WTC11 (cell line): ENCODE measurements around the gene DHDH. TPM values are rescaled to one million over a fixed set of nuclear protein-coding genes. Genes with fewer than 3 reads are reported as not detected.
A peak's percentile ranks its signal among the peaks of the same experiment; 100 is the strongest.

Source experiments
- ATAC-seq: fragments of 200-7000 bp; cut with Tn5 transposase; 2 replicates; pipeline ENCODE4 v1.10.0; 2021; ENCODE audit warnings: mild to moderate bottlenecking, moderate library complexity
- CTCF ChIA-PET: fragments of 300-600 bp; sonication (Branson Sonifier 250); formaldehyde crosslinking; loops from one replicate; lab custom pipeline; 2021; ENCODE audit warnings: antibody characterized with exemption; lab: Charles Lee
- POLR2A ChIA-PET: fragments of 350-600 bp; sonication (Branson Sonifier 250); formaldehyde crosslinking; loops from one replicate; lab custom pipeline; 2021; ENCODE audit warnings: antibody characterized with exemption; lab: Charles Lee
- DNase-seq: peaks from one replicate; pipeline ENCODE4 v3.0.0; 2021; ENCODE audit warnings: low spot score
- H3K27ac Mint-ChIP-seq: 2 replicates; pipeline ENCODE4 v1.8.0; 2021; ENCODE audit warnings: mixed read lengths
- H3K27me3 Mint-ChIP-seq: 2 replicates; pipeline ENCODE4 v1.8.0; 2021; ENCODE audit warnings: low read depth, mild to moderate bottlenecking, moderate library complexity, mixed read lengths
- H3K36me3 Mint-ChIP-seq: 2 replicates; pipeline ENCODE4 v1.8.0; 2021; ENCODE audit warnings: mixed read lengths
- H3K4me1 Mint-ChIP-seq: 2 replicates; pipeline ENCODE4 v1.8.0; 2022; ENCODE audit warnings: mixed read lengths
- H3K4me3 Mint-ChIP-seq: 2 replicates; pipeline ENCODE4 v1.8.0; 2021; ENCODE audit warnings: mild to moderate bottlenecking, moderate library complexity, mixed read lengths
- H3K9me3 Mint-ChIP-seq: 2 replicates; pipeline ENCODE4 v1.8.0; 2021; ENCODE audit warnings: mixed read lengths
- ATF2 ChIP-seq: sonication (generic); formaldehyde crosslinking; IDR thresholded peaks from 2 replicates; pipeline ENCODE4 v1.8.1; 2022; ENCODE audit warnings: low read depth, missing genetic modification reagents, borderline replicate concordance
- E2F1 ChIP-seq: sonication (generic); formaldehyde crosslinking; IDR thresholded peaks from 2 replicates; pipeline ENCODE4 v1.8.0; 2022; ENCODE audit warnings: mild to moderate bottlenecking, missing genetic modification reagents
- ERG ChIP-seq: fragments of 250-450 bp; sonication (Bioruptor Pico); IDR thresholded peaks from 2 replicates; pipeline ENCODE4 v1.8.0; 2021; ENCODE audit warnings: mild to moderate bottlenecking
- FOXK1 ChIP-seq: sonication (generic); formaldehyde crosslinking; IDR thresholded peaks from 2 replicates; pipeline ENCODE4 v1.8.0; 2022; ENCODE audit warnings: mild to moderate bottlenecking, moderate library complexity, missing genetic modification reagents
- FOXP1 ChIP-seq: sonication (generic); formaldehyde crosslinking; IDR thresholded peaks from 2 replicates; pipeline ENCODE4 v1.8.0; 2022; ENCODE audit warnings: missing genetic modification reagents, mild to moderate bottlenecking, moderate library complexity, borderline replicate concordance
- FOXP4 ChIP-seq: sonication (generic); formaldehyde crosslinking; IDR thresholded peaks from 2 replicates; pipeline ENCODE4 v1.8.0; 2022; ENCODE audit warnings: mild to moderate bottlenecking, missing genetic modification reagents
- KAT7 ChIP-seq: sonication (generic); formaldehyde crosslinking; IDR thresholded peaks from 2 replicates; pipeline ENCODE4 v1.8.1; 2023; ENCODE audit warnings: missing genetic modification reagents, mild to moderate bottlenecking, borderline replicate concordance
- SMAD3 ChIP-seq: sonication (generic); formaldehyde crosslinking; IDR thresholded peaks from 2 replicates; pipeline ENCODE4 v1.8.0; 2022; ENCODE audit warnings: missing genetic modification reagents, mild to moderate bottlenecking, borderline replicate concordance
- SMAD4 ChIP-seq: sonication (generic); formaldehyde crosslinking; IDR thresholded peaks from 2 replicates; pipeline ENCODE4 v1.8.0; 2022; ENCODE audit warnings: mild to moderate bottlenecking, missing genetic modification reagents
- SOX15 ChIP-seq: fragments of 250-450 bp; sonication (Bioruptor Pico); IDR thresholded peaks from 2 replicates; pipeline ENCODE4 v1.9.0; 2021; ENCODE audit warnings: mild to moderate bottlenecking
- TP53 ChIP-seq: sonication (generic); formaldehyde crosslinking; IDR thresholded peaks from 2 replicates; pipeline ENCODE4 v1.8.1; 2023; ENCODE audit warnings: mild to moderate bottlenecking, missing genetic modification reagents
- ZNF121 ChIP-seq: sonication (generic); formaldehyde crosslinking; IDR thresholded peaks from 2 replicates; pipeline ENCODE4 v1.8.0; 2023; ENCODE audit warnings: missing genetic modification reagents
- ZNF138 ChIP-seq: sonication (generic); formaldehyde crosslinking; conservative IDR thresholded peaks from 2 replicates; pipeline ENCODE4 v1.8.1; 2022; ENCODE audit warnings: mild to moderate bottlenecking, moderate library complexity, missing genetic modification reagents
- ZNF425 ChIP-seq: fragments of 250-450 bp; sonication (Bioruptor Pico); conservative IDR thresholded peaks from 2 replicates; pipeline ENCODE4 v1.9.0; 2021; ENCODE audit warnings: mild to moderate bottlenecking
- ZSCAN18 ChIP-seq: fragments of 250-450 bp; sonication (Bioruptor Pico); IDR thresholded peaks from 2 replicates; pipeline ENCODE4 v2.1.2; 2022; ENCODE audit warnings: mild to moderate bottlenecking, moderate library complexity
- total RNA-seq: library from RNA; stranded (reverse); gene quantifications from 3 replicates; pipeline ENCODE4 v1.2.3, GENCODE V29; 2021
- TF ChIP-seq, protein P1 (sequence below): sonication (generic); formaldehyde crosslinking; IDR thresholded peaks from 2 replicates; pipeline ENCODE4 v1.8.1; 2023; ENCODE audit warnings: mild to moderate bottlenecking, missing genetic modification reagents

Gene DHDH
- total RNA-seq, 1 experiment from 2014 or later = 3.0 TPM

DNA sequence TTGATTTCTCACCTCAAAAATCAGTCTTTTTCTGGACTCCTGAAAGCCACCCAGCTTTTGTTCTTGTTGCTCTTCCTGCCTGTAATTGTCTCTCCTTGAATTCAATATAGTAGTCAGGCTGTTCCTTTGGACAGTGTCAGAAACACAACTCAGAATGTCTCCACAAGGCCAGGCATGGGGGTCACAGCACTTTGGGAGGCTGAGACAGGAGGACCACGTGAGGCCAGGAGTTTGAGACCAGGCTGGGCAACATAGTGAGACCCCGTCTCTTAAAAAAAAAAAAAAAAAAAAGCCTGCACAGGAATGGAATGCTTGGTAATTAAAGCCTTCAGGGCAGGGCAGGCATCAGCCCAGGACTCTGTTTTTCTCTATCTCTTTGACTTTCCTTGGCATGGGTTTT lies 12.3 kb downstream of the DHDH start:
- TF ChIP-seq, protein P1, sequence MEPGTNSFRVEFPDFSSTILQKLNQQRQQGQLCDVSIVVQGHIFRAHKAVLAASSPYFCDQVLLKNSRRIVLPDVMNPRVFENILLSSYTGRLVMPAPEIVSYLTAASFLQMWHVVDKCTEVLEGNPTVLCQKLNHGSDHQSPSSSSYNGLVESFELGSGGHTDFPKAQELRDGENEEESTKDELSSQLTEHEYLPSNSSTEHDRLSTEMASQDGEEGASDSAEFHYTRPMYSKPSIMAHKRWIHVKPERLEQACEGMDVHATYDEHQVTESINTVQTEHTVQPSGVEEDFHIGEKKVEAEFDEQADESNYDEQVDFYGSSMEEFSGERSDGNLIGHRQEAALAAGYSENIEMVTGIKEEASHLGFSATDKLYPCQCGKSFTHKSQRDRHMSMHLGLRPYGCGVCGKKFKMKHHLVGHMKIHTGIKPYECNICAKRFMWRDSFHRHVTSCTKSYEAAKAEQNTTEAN = no peak
- TF ChIP-seq ZNF121 (CRISPR knock-in tag) = 0 out of 2 replicates have a peak, but pooled peaks have one; percentile 64
- Mint-ChIP-seq H3K9me3 (peaks cover 6% of the 10 kb centered on the region), H3K4me1 (no peaks in the 10 kb centered on the region), H3K27me3 (peaks cover 13% of the 10 kb centered on the region), H3K27ac (no peak overlapping the region), H3K4me3 (no peak overlapping the region), H3K36me3 (peaks cover 10% of the 10 kb centered on the region)
- DNase-seq (no peak), ATAC-seq (no peak)
- CTCF ChIA-PET = interaction anchor here (1.0 kb wide), 2 partner anchors 9 to 27 kb away, joined by 3 to 4 read pairs; partner anchors contain the start of gene BAX
- POLR2A ChIA-PET = no interaction called here

DNA sequence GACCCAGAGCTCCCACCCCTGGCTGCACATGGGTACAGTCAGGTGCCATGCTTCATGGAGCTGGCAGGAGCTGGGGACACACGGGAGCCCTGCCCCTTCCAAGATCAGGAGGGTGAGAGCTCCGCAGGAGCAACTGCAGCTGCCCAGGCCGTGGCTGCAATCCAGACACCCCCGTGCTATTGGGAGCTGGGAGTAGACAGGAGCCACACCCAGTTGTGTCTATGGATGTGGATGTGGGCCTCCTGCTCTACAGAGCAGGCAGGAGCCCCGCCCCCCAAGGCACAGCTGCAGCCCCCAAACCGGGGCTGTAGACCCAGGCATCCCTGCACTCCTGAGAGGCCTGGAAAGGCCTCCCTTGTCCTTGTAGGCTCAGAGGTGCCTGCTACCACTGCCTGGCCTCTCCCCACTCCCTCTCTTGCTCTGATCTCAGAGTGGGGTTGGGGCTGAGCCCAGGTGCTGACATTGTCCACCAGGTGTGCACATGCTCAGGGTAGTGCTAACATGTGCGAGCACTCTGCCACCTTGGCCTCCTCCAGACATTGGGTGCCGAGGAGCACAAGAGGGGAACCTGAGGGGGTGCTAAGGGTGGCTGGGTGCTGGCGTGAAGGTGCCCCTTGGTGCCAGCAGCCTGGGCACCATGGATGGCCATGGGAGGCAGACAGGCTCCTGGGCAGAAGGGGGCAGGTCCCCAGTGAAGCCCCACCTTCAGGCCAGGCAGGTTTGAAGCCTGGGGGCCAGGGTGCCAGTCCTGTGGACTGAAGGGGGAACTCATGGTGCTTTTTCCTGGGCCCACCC lies 13.2 kb downstream of the DHDH start:
- TF ChIP-seq SOX15 (no peak), FOXP1 (CRISPR knock-in tag) (no peak), ZNF138 (CRISPR knock-in tag) (no peak), ZSCAN18 (CRISPR knock-in tag) (no peak), TP53 (CRISPR knock-in tag) (no peak), KAT7 (CRISPR knock-in tag) (no peak), ERG (CRISPR knock-in tag) (no peak), ATF2 (CRISPR knock-in tag) (no peak), SMAD3 (no peak), E2F1 (CRISPR knock-in tag) (no peak)
- H3K27me3 Mint-ChIP-seq = peaks cover 8% of the 10 kb centered on the region
- no peaks in the 10 kb centered on the region for H3K9me3 Mint-ChIP-seq
- ATAC-seq = no peak
- ChIA-PET CTCF (interaction anchor here (0.9 to 1.0 kb wide), 3 partner anchors 8 to 28 kb away, joined by 3 to 4 read pairs (median 3); partner anchors contain the start of gene BAX), POLR2A (no interaction called here)
- H3K27ac Mint-ChIP-seq = no peak overlapping the region
- no peak for DNase-seq
- no peaks in the 10 kb centered on the region for H3K4me1 Mint-ChIP-seq
- H3K36me3 Mint-ChIP-seq = peaks cover 4% of the 10 kb centered on the region; the same call in 1 of the 2 replicates
- no peak overlapping the region for H3K4me3 Mint-ChIP-seq

- peaks cover under 1% of the 10 kb centered on the region; the same call in 1 of the 2 replicates for H3K36me3 Mint-ChIP-seq
- TF ChIP-seq FOXP1 (CRISPR knock-in tag) = no peak
- TF ChIP-seq FOXP4 = no peak
- TF ChIP-seq FOXK1 (CRISPR knock-in tag) = no peak
- TF ChIP-seq ZNF425 (CRISPR knock-in tag) = no peak
- no peak for TF ChIP-seq SMAD4 (CRISPR knock-in tag)
- H3K27me3 Mint-ChIP-seq = peaks cover 14% of the 10 kb centered on the region
- DNase-seq (no peak), ATAC-seq (no peak)
- ChIA-PET POLR2A (no interaction called here), CTCF (interaction anchor here (0.9 kb wide), 1 partner anchor 23 kb away, joined by 3 read pairs; no protein-coding TSS in a partner anchor)
- H3K4me1 Mint-ChIP-seq = no peaks in the 10 kb centered on the region
- no peak overlapping the region for H3K4me3 Mint-ChIP-seq
- H3K27ac Mint-ChIP-seq = no peak overlapping the region
- no peaks in the 10 kb centered on the region for H3K9me3 Mint-ChIP-seq
These were observed 13.7 kb downstream of the DHDH start for GRCh38 chr19:48947258-48947542.
